ENCODE results near the gene SECTM1.
A peak's percentile ranks its signal among the peaks of the same experiment; 100 is the strongest.

SECTM1 gene

GRCh38 chr17:82301916-82302567 is 31.5 kb downstream of the SECTM1 start:
- H3K4me3 ChIP-seq (ENCODE audit: low read depth, low read length), result no peak overlapping the region

GRCh38 chr17:82301300-82301915 is 32.2 kb downstream of the SECTM1 start:
- no peak overlapping the region for H3K4me3 ChIP-seq (ENCODE audit: low read depth, low read length)

GRCh38 chr17:82300707-82301270 is 32.8 kb downstream of the SECTM1 start:
- no peak overlapping the region for H3K4me3 ChIP-seq (ENCODE audit: low read depth, low read length)

- no peak overlapping the region for H3K4me3 ChIP-seq (ENCODE audit: low read depth, low read length)
These were observed 33.3 kb downstream of the SECTM1 start for GRCh38 chr17:82300228-82300627.

GRCh38 chr17:82299452-82299851 is 34.1 kb downstream of the SECTM1 start:
- no peak overlapping the region for H3K4me3 ChIP-seq (ENCODE audit: low read depth, low read length)

- H3K4me3 ChIP-seq (ENCODE audit: low read depth, low read length), result no peak overlapping the region
These were observed 34.8 kb downstream of the SECTM1 start for GRCh38 chr17:82298538-82299421.

GRCh38 chr17:82297714-82298537 is 35.6 kb downstream of the SECTM1 start:
- H3K4me3 ChIP-seq (ENCODE audit: low read depth, low read length), result no peak overlapping the region

- H3K4me3 ChIP-seq (ENCODE audit: low read depth, low read length), result no peak overlapping the region
These were observed 36.3 kb downstream of the SECTM1 start for GRCh38 chr17:82297280-82297713.

- no peak overlapping the region for H3K4me3 ChIP-seq (ENCODE audit: low read depth, low read length)
These were observed 36.9 kb downstream of the SECTM1 start for GRCh38 chr17:82296511-82297279.

- H3K4me3 ChIP-seq (ENCODE audit: low read depth, low read length), result no peak overlapping the region
These were observed 38.1 kb downstream of the SECTM1 start for GRCh38 chr17:82295472-82295814.

- no peak overlapping the region for H3K4me3 ChIP-seq (ENCODE audit: low read depth, low read length)
These were observed 39.3 kb downstream of the SECTM1 start for GRCh38 chr17:82294064-82294773.

- peak overlapping the region; percentile 65 for H3K4me3 ChIP-seq (ENCODE audit: low read depth, low read length)
These were observed 41.1 kb downstream of the SECTM1 start for GRCh38 chr17:82292251-82293154.

- H3K4me3 ChIP-seq (ENCODE audit: low read depth, low read length), result peak overlapping the region; percentile 65
These were observed 41.9 kb downstream of the SECTM1 start for GRCh38 chr17:82291582-82292250.

GRCh38 chr17:82287868-82288801 is 45.4 kb downstream of the SECTM1 start:
- H3K4me3 ChIP-seq (ENCODE audit: low read depth, low read length), result no peak overlapping the region

- no peak overlapping the region for H3K4me3 ChIP-seq (ENCODE audit: low read depth, low read length)
These were observed 46.3 kb downstream of the SECTM1 start for GRCh38 chr17:82287013-82287867.

- no peak overlapping the region for H3K4me3 ChIP-seq (ENCODE audit: low read depth, low read length)
These were observed 48.4 kb downstream of the SECTM1 start for GRCh38 chr17:82285141-82285540.
